GM12891 (cell line): ENCODE measurements around the gene LOXL1.

Source experiments
- PAX5 ChIP-seq: IDR thresholded peaks from 2 replicates; pipeline ENCODE4 v1.6.1; 2011; ENCODE audit warnings: low read length, moderate library complexity, mild to moderate bottlenecking; ENCODE audit not compliant: insufficient read depth, severe bottlenecking
- POLR2A ChIP-seq: IDR thresholded peaks from 2 replicates; pipeline ENCODE4 v1.6.1; 2011; ENCODE audit warnings: low read depth, low read length, control low read depth
- POLR2AphosphoS5 ChIP-seq: IDR thresholded peaks from 2 replicates; pipeline ENCODE4 v1.6.1; 2011; ENCODE audit warnings: low read depth, low read length, control low read depth
- POU2F2 ChIP-seq: IDR thresholded peaks from 2 replicates; pipeline ENCODE4 v1.6.1; 2011; ENCODE audit warnings: low read depth, mild to moderate bottlenecking, control low read depth, low read length, moderate library complexity
- SPI1 ChIP-seq: IDR thresholded peaks from 2 replicates; pipeline ENCODE4 v1.6.1; 2011; ENCODE audit warnings: low read depth, low read length, control low read depth
- TAF1 ChIP-seq: IDR thresholded peaks from 2 replicates; pipeline ENCODE4 v1.6.1; 2011; ENCODE audit warnings: low read depth, low read length, control low read depth

- TF ChIP-seq POLR2A (no peak), POLR2AphosphoS5 (no peak), TAF1 (no peak), PAX5 (no peak), POU2F2 (no peak), SPI1 (no peak)
Observed at GRCh38 chr15:73969151-73969759, 43.0 kb downstream of the LOXL1 start.
